Kidney (tissue), 14 donors: ENCODE measurements around the gene CCDC38. TPM values are rescaled to one million over a fixed set of nuclear protein-coding genes. Genes with fewer than 3 reads are reported as not detected.

Experiments used
- DNase-seq, 5 donors: peaks; one replicate each; pipeline ENCODE4 v3.0.0-alpha.2; 2013 to 2020
- FAIRE-seq: peaks from 2 replicates; lab custom pipeline; 2012; peaks lifted over from hg19 to GRCh38; lab: Jason Lieb, UNC
- H3K27ac ChIP-seq, 2 donors: one replicate each; pipeline ENCODE4 v1.7.0; 2013; ENCODE audit warnings: low read depth in 2 of 2, low read length in 2 of 2, inconsistent platforms in 1 of 2
- H3K27me3 ChIP-seq: one replicate; pipeline ENCODE4 v1.7.1; 2013; ENCODE audit warnings: low read length, inconsistent platforms; ENCODE audit not compliant: control insufficient read depth, insufficient read depth
- H3K36me3 ChIP-seq, 3 donors: one replicate each; pipeline versions ENCODE4 v1.7.0 to v1.7.1; 2013; ENCODE audit warnings: low read length in 3 of 3, control low read depth in 1 of 3, inconsistent platforms in 1 of 3; ENCODE audit not compliant: insufficient read depth in 3 of 3, control insufficient read depth in 2 of 3
- H3K4me1 ChIP-seq, 3 donors: one replicate each; pipeline versions ENCODE4 v1.7.0 to v1.7.1; 2013; ENCODE audit warnings: low read length in 3 of 3, inconsistent platforms in 1 of 3, low read depth in 1 of 3; ENCODE audit not compliant: control insufficient read depth in 2 of 3, insufficient read depth in 2 of 3
- H3K4me3 ChIP-seq, 3 donors: one replicate each; pipeline versions ENCODE4 v1.7.0 to v1.8.1; 2013; ENCODE audit warnings: low read length in 3 of 3, control low read depth in 1 of 3, inconsistent platforms in 1 of 3
- H3K9ac ChIP-seq, 3 donors: one replicate each; pipeline versions ENCODE4 v1.7.0 to v1.7.1; 2013; ENCODE audit warnings: low read length in 3 of 3, control low read depth in 1 of 3, inconsistent platforms in 1 of 3
- H3K9me3 ChIP-seq, 3 donors: one replicate each; pipeline versions ENCODE4 v1.7.0 to v1.7.1; 2013; ENCODE audit warnings: low read length in 3 of 3, control low read depth in 1 of 3, inconsistent platforms in 1 of 3; ENCODE audit not compliant: control insufficient read depth in 2 of 3, insufficient read depth in 1 of 3
- CTCF ChIP-seq: IDR thresholded peaks from 3 replicates; pipeline ENCODE4 v1.5.1; 2012; ENCODE audit warnings: mild to moderate bottlenecking, moderate library complexity, borderline replicate concordance; ENCODE audit not compliant: insufficient read depth; ENCODE audit errors: extremely low read depth
- intact Hi-C: fragments of 100-400 bp; cut with DNase I; formaldehyde crosslinking; loops from one replicate; pipeline ENCODE4 v1.11.1; 2022
- polyA plus RNA-seq: library from polyadenylated mRNA; stranded (reverse); fragments of 350-450 nt; fragmentation: Illumina TruSeq; extraction: RNeasy Lipid Tissue Mini Kit (QIAGEN cat#74804); gene quantifications from one replicate; pipeline ENCODE4 v1.2.3, GENCODE V29; 2014; ENCODE audit warnings: low read depth, low replicate concordance; ENCODE audit not compliant: insufficient read depth
- total RNA-seq: library from RNA; stranded (reverse); fragmentation: NEBNext Ultra II Directional; extraction: Animal tissue kit (Norgen Biotek cat#: 25700); gene quantifications from one replicate; pipeline ENCODE4 v1.2.1, GENCODE V29; 2021
- donor health status: control.
- donor health status: control.
- donor health status: control.
- donor health status: control.
- donor health status: control.
- donor health status: DM: yes; HTN: yes; CAD: no.
- donor health status: Normal renal cell carcinoma (clear cell type).

The CCDC38 gene
- total and polyA plus RNA-seq, 2 donors from 2014 or later, result 0.31 TPM; not detected in 1

GRCh38 chr12:95966287-95966870, 24.0 kb upstream of the CCDC38 start:
- H3K36me3 ChIP-seq, result no peaks in the 10 kb centered on the region
- no peak overlapping the region for H3K9ac ChIP-seq
- H3K9me3 ChIP-seq, result no peaks in the 10 kb centered on the region
- no peak overlapping the region for H3K4me3 ChIP-seq
- no peak for FAIRE-seq
- H3K4me1 ChIP-seq, result peaks cover 0 to 5% (median 0%) of the 10 kb centered on the region in 3 donors
- intact Hi-C loops, result no loop called here
- peak overlapping the region in 1 of 2 donors; percentile 32 for H3K27ac ChIP-seq
- no peak for TF ChIP-seq CTCF
- no peak for DNase-seq
- no peaks in the 10 kb centered on the region for H3K27me3 ChIP-seq

- Histone ChIP-seq H3K9ac (no peak overlapping the region), H3K27me3 (no peaks in the 10 kb centered on the region), H3K36me3 (no peaks in the 10 kb centered on the region), H3K9me3 (no peaks in the 10 kb centered on the region), H3K4me1 (peaks cover 0 to 5% (median 0%) of the 10 kb centered on the region in 3 donors), H3K27ac (no peak overlapping the region), H3K4me3 (no peak overlapping the region)
- intact Hi-C loops, result no loop called here
- DNase-seq (no peak), FAIRE-seq (no peak)
- no peak for TF ChIP-seq CTCF
These were observed 20.7 kb upstream of the CCDC38 start for GRCh38 chr12:95963096-95963495.

- Histone ChIP-seq H3K36me3 (no peaks in the 10 kb centered on the region), H3K9me3 (no peaks in the 10 kb centered on the region), H3K27me3 (no peaks in the 10 kb centered on the region), H3K4me3 (no peak overlapping the region), H3K27ac (no peak overlapping the region), H3K4me1 (peaks cover 0 to 5% (median 0%) of the 10 kb centered on the region in 3 donors), H3K9ac (no peak overlapping the region)
- TF ChIP-seq CTCF, result no peak
- intact Hi-C loops, result no loop called here
- FAIRE-seq (no peak), DNase-seq (no peak)
These were observed 19.8 kb upstream of the CCDC38 start for GRCh38 chr12:95962222-95962621.

GRCh38 chr12:95960241-95960640, 17.8 kb upstream of the CCDC38 start:
- Histone ChIP-seq H3K4me3 (no peak overlapping the region), H3K27me3 (no peaks in the 10 kb centered on the region), H3K36me3 (no peaks in the 10 kb centered on the region), H3K9ac (no peak overlapping the region), H3K27ac (no peak overlapping the region), H3K4me1 (no peaks in the 10 kb centered on the region), H3K9me3 (no peaks in the 10 kb centered on the region)
- FAIRE-seq (no peak), DNase-seq (no peak)
- intact Hi-C loops, result no loop called here
- no peak for TF ChIP-seq CTCF
